Breast epithelium (tissue), 3 donors: Measurements from ENCODE around the gene DMD.

ENCODE experiments used
- POLR2A ChIP-seq: fragments of 450-650 bp; IDR thresholded peaks from one replicate; pipeline ENCODE4 v1.6.1; 2016; ENCODE audit warnings: antibody characterized with exemption, mild to moderate bottlenecking, moderate library complexity
- POLR2AphosphoS5 ChIP-seq, 3 donors: sonication (generic); formaldehyde crosslinking; IDR thresholded peaks; one replicate each; pipeline ENCODE4 v1.6.1; 2017; ENCODE audit warnings: antibody characterized with exemption in 3 of 3
- TF ChIP-seq, protein P1 (sequence below), 3 donors: fragments of 450-650 bp; IDR thresholded peaks; one replicate each; pipeline ENCODE4 v1.5.1; 2016 to 2017; ENCODE audit warnings: antibody characterized with exemption in 3 of 3, mild to moderate bottlenecking in 3 of 3, moderate library complexity in 3 of 3

DNA sequence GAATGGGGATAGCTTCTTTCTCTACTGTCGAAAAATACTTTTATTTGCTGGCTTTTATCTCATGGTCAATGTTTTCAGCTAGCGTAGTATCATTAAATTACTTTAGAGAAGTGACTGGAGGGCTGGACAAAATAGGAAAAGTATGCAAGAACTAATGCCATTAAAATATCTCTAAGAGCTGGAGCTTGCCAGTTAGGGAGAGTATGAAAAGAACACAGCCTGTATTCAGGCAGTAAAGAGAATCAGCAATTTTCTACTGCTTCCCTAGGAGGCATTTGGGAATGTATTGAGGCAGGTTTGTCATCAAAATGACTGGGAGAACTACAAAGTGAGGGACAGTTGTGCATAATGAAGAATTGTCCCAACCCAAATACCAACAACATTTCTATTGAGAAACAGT, 2096.5 kb downstream of the DMD start:
- TF ChIP-seq, protein P1, sequence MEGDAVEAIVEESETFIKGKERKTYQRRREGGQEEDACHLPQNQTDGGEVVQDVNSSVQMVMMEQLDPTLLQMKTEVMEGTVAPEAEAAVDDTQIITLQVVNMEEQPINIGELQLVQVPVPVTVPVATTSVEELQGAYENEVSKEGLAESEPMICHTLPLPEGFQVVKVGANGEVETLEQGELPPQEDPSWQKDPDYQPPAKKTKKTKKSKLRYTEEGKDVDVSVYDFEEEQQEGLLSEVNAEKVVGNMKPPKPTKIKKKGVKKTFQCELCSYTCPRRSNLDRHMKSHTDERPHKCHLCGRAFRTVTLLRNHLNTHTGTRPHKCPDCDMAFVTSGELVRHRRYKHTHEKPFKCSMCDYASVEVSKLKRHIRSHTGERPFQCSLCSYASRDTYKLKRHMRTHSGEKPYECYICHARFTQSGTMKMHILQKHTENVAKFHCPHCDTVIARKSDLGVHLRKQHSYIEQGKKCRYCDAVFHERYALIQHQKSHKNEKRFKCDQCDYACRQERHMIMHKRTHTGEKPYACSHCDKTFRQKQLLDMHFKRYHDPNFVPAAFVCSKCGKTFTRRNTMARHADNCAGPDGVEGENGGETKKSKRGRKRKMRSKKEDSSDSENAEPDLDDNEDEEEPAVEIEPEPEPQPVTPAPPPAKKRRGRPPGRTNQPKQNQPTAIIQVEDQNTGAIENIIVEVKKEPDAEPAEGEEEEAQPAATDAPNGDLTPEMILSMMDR (IDR thresholded peaks at IDR 0.05), result no peak
- TF ChIP-seq POLR2A, result no peak
- no peak for TF ChIP-seq POLR2AphosphoS5 (IDR thresholded peaks at IDR 0.05)
